Measurements from ENCODE around the gene SLCO2A1.

DNA sequence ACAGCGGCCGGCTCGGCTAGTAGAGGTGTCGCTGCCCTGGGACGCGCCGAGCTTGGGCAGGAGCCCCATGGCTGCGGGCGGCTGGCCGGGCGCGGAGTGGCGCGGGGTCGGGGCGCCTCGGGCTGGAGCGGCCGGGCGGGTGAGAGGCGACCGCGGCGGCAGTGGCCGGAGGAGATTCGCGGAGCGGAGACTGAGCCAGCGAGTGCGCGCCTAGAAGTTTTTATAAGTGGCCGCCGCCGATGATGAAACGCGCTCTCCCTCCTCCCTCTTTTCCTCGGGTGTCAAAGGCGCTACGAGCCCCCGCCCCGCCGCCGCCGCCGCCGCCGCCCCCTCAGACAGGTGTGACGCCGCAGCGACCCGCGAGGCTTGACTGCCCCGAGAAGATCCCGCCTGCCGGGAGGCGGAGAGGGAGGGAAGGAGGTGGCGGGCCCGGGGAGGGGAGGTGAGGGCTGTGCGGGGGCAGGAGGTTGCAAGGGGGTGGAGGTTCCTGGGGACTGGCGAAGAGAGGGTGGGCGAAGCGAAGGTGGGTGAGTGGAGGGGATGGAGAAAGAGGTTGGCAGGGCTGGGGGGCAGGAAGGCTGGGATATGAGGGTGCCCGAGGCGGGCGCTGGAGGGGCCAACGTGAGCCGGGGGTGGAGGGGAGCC, at the start of gene SLCO2A1:
- TF ChIP-seq POLR2A (IDR thresholded peaks at IDR 0.05) (no peak), CTCF (IDR thresholded peaks at IDR 0.05) (no peak)

Measured in testis (tissue), 2 donors.